ENCODE results near the gene TMPRSS6. TPM values are rescaled to one million over a fixed set of nuclear protein-coding genes. Genes with fewer than 3 reads are reported as not detected.

Gene TMPRSS6
- total and polyA plus RNA-seq, 2 of the 8 experiments (the other 6 are each of a cell fraction or from before 2014, with no cell fraction given), result 0.02 TPM; not detected in 1

- no peaks in the 10 kb centered on the region for H3K27me3 ChIP-seq (replicated peaks in 1 of 4; ENCODE audit: control insufficient read depth in 3 of 4, extremely low read depth in 1 of 4, insufficient read depth in 3 of 4, low read length in 3 of 4)
- no peak overlapping the region for H4K91ac ChIP-seq (replicated peaks; ENCODE audit: insufficient read length, low read length)
- WGBS, 2 experiments (ENCODE audit: extremely low coverage in 1 of 2, insufficient coverage in 1 of 2, insufficient read length in 1 of 2, insufficient replicate concordance in 2 of 2, low coverage in 1 of 2, low lambda C conversion rate in 2 of 2, missing lambda C conversion rate in 1 of 2), result 91% methylated on average over 6 of the region's 6 CpGs; no CpG with 5 or more reads in 1 of the 2 experiments
- no peaks in the 10 kb centered on the region for H3K23me2 ChIP-seq (ENCODE audit: low read depth, low read length)
- H2BK120ac ChIP-seq (replicated peaks; ENCODE audit: low read depth, low read length), result no peak overlapping the region
- no peak overlapping the region for H2BK12ac ChIP-seq (ENCODE audit: low read depth, low read length)
- H3K18ac ChIP-seq (ENCODE audit: extremely low read depth, low read length), result no peak overlapping the region
- H2AFZ ChIP-seq (ENCODE audit: low read length), result no peak overlapping the region
- no peak overlapping the region for H4K5ac ChIP-seq (ENCODE audit: insufficient read length, low read depth, low read length)
- no peak overlapping the region for H3K27ac ChIP-seq (ENCODE audit: low read depth, low read length)
- POLR2A ChIA-PET (ENCODE audit: partially characterized antibody), result interaction anchor here (0.9 kb wide), 1 partner anchor 11 kb away, joined by 3 read pairs; no protein-coding TSS in a partner anchor
- TF ChIP-seq MAFK (IDR thresholded peaks at IDR 0.05; ENCODE audit: low read depth, low read length) (no peak), NANOG (IDR thresholded peaks at IDR 0.05; ENCODE audit: insufficient read depth, low read depth, low read length, poor library complexity, severe bottlenecking) (no peak), CBX8 (IDR thresholded peaks at IDR 0.05; ENCODE audit: borderline replicate concordance, low read depth, low read length) (no peak)
- H4K8ac ChIP-seq (ENCODE audit: extremely low read depth, insufficient read depth, low read length), result no peak overlapping the region
- H3K79me2 ChIP-seq (ENCODE audit: control insufficient read depth in 1 of 2, insufficient read depth in 2 of 2, low read length in 2 of 2), result no peaks in the 10 kb centered on the region
- no peak for DNase-seq (ENCODE audit: low read depth in 1 of 2, low spot score in 2 of 2)
- FAIRE-seq, result no peak
- peaks cover 0 to 2% of the 10 kb centered on the region in 2 experiments for H4K20me1 ChIP-seq (replicated peaks in 1 of 2; ENCODE audit: control insufficient read depth in 1 of 2, insufficient read depth in 2 of 2, low read length in 2 of 2)
- no peak overlapping the region for H3K23ac ChIP-seq (ENCODE audit: insufficient read length)
- H2AK5ac ChIP-seq (ENCODE audit: low read depth, low read length), result no peak overlapping the region
- H3K14ac ChIP-seq (ENCODE audit: insufficient read length), result no peak overlapping the region
- no peaks in the 10 kb centered on the region for H3K36me3 ChIP-seq (ENCODE audit: control insufficient read depth in 2 of 4, insufficient read depth in 4 of 4, low read length in 3 of 4)
- CTCF ChIA-PET (ENCODE audit: partially characterized antibody), result interaction anchor here (0.6 to 4.1 kb wide), 7 partner anchors 8 to 315 kb away, joined by 3 to 20 read pairs (median 3); partner anchors contain the start of gene IL2RB
- no peak overlapping the region for H3K56ac ChIP-seq (replicated peaks; ENCODE audit: insufficient read length, low read depth, low read length)
- no peaks in the 10 kb centered on the region for H3K79me1 ChIP-seq (ENCODE audit: low read depth, low read length)
- no peak overlapping the region for H3K9ac ChIP-seq (replicated peaks in 1 of 4; ENCODE audit: extremely low read depth in 1 of 4, low read depth in 3 of 4, low read length in 3 of 4)
- no peak overlapping the region for H3K4me3 ChIP-seq (ENCODE audit: extremely low read depth in 1 of 4, insufficient read depth in 2 of 4, low read depth in 3 of 4, low read length in 4 of 4)
- H3K9me3 ChIP-seq (ENCODE audit: insufficient read depth in 2 of 2, low read depth in 1 of 2, low read length in 1 of 2), result no peaks in the 10 kb centered on the region
- H2BK20ac ChIP-seq (ENCODE audit: low read length), result no peak overlapping the region
- H3K4ac ChIP-seq (replicated peaks; ENCODE audit: insufficient read length, low read depth, low read length), result no peak overlapping the region
- no peak overlapping the region for H2BK5ac ChIP-seq (ENCODE audit: low read depth, low read length)
- no peak overlapping the region for H3K4me2 ChIP-seq (ENCODE audit: insufficient read depth in 1 of 2, low read depth in 2 of 2, low read length in 2 of 2)
- no peaks in the 10 kb centered on the region; a peak in 2 of 7 replicates for H3K4me1 ChIP-seq (replicated peaks in 1 of 4; ENCODE audit: control insufficient read depth in 3 of 4, insufficient read depth in 4 of 4, low read length in 3 of 4)
- H2BK15ac ChIP-seq (ENCODE audit: low read length), result no peak overlapping the region
Measured at GRCh38 chr22:37141971-37142370, 32.5 kb upstream of the TMPRSS6 start.
